ENCODE data around the gene FSTL5. TPM values are rescaled to one million over a fixed set of nuclear protein-coding genes. Genes with fewer than 3 reads are reported as not detected.

The FSTL5 gene
- total and polyA plus RNA-seq, 9 of the 15 experiments (the other 6 are each of a cell fraction or from before 2014, with no cell fraction given): 0.09 to 3.1 (median 0.50) TPM; not detected in 1

DNA sequence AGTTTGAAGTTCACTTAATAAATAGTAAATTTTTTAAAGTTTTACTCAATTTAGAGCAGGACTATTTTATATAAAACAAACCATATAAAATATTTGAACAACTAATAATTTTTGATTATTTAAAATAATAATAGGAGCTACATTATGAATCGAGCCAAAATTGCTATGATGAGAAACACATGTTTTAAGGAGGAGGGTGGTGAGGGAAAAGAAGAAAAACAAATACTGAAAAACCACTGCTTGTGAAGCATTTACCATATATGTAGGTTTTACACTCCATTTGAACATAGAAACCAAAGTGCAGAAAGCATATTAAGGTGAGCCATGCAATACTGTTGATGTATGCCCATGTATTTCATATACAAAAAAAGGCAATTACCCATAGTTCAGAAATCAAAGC is 448.9 kb downstream of the FSTL5 start (continued):
- TF ChIP-seq, protein P1, sequence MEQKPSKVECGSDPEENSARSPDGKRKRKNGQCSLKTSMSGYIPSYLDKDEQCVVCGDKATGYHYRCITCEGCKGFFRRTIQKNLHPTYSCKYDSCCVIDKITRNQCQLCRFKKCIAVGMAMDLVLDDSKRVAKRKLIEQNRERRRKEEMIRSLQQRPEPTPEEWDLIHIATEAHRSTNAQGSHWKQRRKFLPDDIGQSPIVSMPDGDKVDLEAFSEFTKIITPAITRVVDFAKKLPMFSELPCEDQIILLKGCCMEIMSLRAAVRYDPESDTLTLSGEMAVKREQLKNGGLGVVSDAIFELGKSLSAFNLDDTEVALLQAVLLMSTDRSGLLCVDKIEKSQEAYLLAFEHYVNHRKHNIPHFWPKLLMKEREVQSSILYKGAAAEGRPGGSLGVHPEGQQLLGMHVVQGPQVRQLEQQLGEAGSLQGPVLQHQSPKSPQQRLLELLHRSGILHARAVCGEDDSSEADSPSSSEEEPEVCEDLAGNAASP (IDR thresholded peaks at IDR 0.05): no peak
- TF ChIP-seq CBFB (CRISPR knock-in tag; IDR thresholded peaks at IDR 0.05) (no peak), XRCC3 (IDR thresholded peaks at IDR 0.05) (no peak), SP1 (CRISPR knock-in tag; IDR thresholded peaks at IDR 0.05) (no peak), MNT (conservative IDR thresholded peaks at IDR 0.05) (no peak)

GRCh38 chr4:161714022-161714751 is 449.6 kb downstream of the FSTL5 start:
- no peak for ATAC-seq
- no peaks in the 10 kb centered on the region for H3K79me2 ChIP-seq (ENCODE audit: control insufficient read depth, insufficient read depth, low read length)
- no peaks in the 10 kb centered on the region for H3K9me3 ChIP-seq (replicated peaks; ENCODE audit: control insufficient read depth, insufficient read depth, low read depth, low read length)
- H3K36me3 ChIP-seq (ENCODE audit: control insufficient read depth, insufficient read depth, low read length): no peaks in the 10 kb centered on the region
- intact Hi-C loops (cut with micrococcal nuclease): no loop called here
- H2AFZ ChIP-seq (ENCODE audit: low read depth, low read length): no peak overlapping the region
- no peak for DNase-seq (ENCODE audit: extremely low read depth in 1 of 4, low spot score in 3 of 4)
- no peak overlapping the region for H3K4me2 ChIP-seq (ENCODE audit: insufficient read depth, low read length)
- TF ChIP-seq ELF2 (CRISPR knock-in tag; IDR thresholded peaks at IDR 0.05) (no peak), PHB (CRISPR knock-in tag; IDR thresholded peaks at IDR 0.05) (no peak), RUNX1 (IDR thresholded peaks at IDR 0.05; ENCODE audit: low read depth) (no peak), NUFIP1 (IDR thresholded peaks at IDR 0.05; ENCODE audit: partially characterized antibody) (no peak)
- in situ Hi-C loops (cut with MboI): no loop called here
- H3K9me1 ChIP-seq (ENCODE audit: control insufficient read depth, insufficient read depth, low read length): no peaks in the 10 kb centered on the region
- no peak overlapping the region for H3K9ac ChIP-seq (ENCODE audit: insufficient read depth in 1 of 2, low read depth in 2 of 2, low read length in 2 of 2)
- ChIA-PET CTCF (ENCODE audit: low intra/inter-chr PET ratio) (no interaction called here), POLR2A (no interaction called here)
- no peaks in the 10 kb centered on the region for H3K4me1 ChIP-seq (replicated peaks in 1 of 2; ENCODE audit: control insufficient read depth in 2 of 2, insufficient read depth in 2 of 2, low read length in 2 of 2)
- no peak for FAIRE-seq
- H3K27ac ChIP-seq (ENCODE audit: extremely low read depth, low read depth, low read length): no peak overlapping the region
- WGBS (ENCODE audit: insufficient coverage, low coverage, missing lambda C conversion rate): 0% methylated on average over 1 of the region's 2 CpGs
- H3K27me3 ChIP-seq (ENCODE audit: control insufficient read depth in 2 of 2, insufficient read depth in 2 of 2, low read length in 2 of 2): no peaks in the 10 kb centered on the region
- BruUV-seq (replicated peaks): no TSS peak
- H3K4me3 ChIP-seq: no peak overlapping the region
- no peaks in the 10 kb centered on the region for H4K20me1 ChIP-seq (replicated peaks; ENCODE audit: control insufficient read depth, insufficient read depth, low read length)
